ENCODE measurements around the gene SLC23A2.

The SLC23A2 gene

DNA sequence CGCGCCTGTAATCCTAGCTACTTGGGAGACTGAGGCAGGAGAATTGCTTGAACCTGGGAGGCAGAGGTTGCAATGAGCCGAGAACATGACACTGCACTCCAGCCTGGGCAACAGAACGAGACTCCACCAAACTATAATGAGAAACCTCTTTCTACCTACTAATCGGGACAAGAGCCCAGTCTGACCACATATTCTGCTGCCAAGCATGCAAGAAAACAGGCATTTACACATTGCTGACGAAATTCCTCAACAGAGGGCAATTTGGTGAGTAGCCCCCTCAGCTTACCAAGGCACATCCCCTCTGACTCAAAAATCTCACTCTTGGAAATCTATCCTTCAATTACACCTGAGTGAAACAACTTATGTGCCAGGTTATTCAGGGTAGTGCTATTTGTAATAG lies 81.2 kb downstream of the SLC23A2 start:
- Histone ChIP-seq H3K4me3 (ENCODE audit: low read length) (no peak overlapping the region), H3K27me3 (ENCODE audit: control insufficient read depth, low read length) (no peaks in the 10 kb centered on the region), H3F3A (ENCODE audit: control insufficient read depth, insufficient read depth) (no peaks in the 10 kb centered on the region; the same call in 1 of the 2 replicates), H3K9me2 (replicated peaks; ENCODE audit: control insufficient read depth, low read length) (no peaks in the 10 kb centered on the region), H4K20me1 (ENCODE audit: control insufficient read depth, insufficient read depth, low read depth, low read length) (peaks cover 10% of the 10 kb centered on the region), H3K27ac (ENCODE audit: low read depth, low read length) (no peak overlapping the region), H3K79me2 (ENCODE audit: control insufficient read depth, low read length) (peaks cover 53% of the 10 kb centered on the region), H3K4me1 (ENCODE audit: control insufficient read depth, low read length) (peaks cover 36% of the 10 kb centered on the region), H3K9me3 (ENCODE audit: control insufficient read depth, insufficient read depth, low read length) (no peaks in the 10 kb centered on the region), H3K36me3 (ENCODE audit: control insufficient read depth, low read length) (peaks cover 36% of the 10 kb centered on the region), H3K4me2 (ENCODE audit: low read length) (no peak overlapping the region)
- TF ChIP-seq, protein P1, sequence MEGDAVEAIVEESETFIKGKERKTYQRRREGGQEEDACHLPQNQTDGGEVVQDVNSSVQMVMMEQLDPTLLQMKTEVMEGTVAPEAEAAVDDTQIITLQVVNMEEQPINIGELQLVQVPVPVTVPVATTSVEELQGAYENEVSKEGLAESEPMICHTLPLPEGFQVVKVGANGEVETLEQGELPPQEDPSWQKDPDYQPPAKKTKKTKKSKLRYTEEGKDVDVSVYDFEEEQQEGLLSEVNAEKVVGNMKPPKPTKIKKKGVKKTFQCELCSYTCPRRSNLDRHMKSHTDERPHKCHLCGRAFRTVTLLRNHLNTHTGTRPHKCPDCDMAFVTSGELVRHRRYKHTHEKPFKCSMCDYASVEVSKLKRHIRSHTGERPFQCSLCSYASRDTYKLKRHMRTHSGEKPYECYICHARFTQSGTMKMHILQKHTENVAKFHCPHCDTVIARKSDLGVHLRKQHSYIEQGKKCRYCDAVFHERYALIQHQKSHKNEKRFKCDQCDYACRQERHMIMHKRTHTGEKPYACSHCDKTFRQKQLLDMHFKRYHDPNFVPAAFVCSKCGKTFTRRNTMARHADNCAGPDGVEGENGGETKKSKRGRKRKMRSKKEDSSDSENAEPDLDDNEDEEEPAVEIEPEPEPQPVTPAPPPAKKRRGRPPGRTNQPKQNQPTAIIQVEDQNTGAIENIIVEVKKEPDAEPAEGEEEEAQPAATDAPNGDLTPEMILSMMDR (IDR thresholded peaks at IDR 0.05; ENCODE audit: low read depth, low read length, poor library complexity, severe bottlenecking): no peak
- TF ChIP-seq EZH2phosphoT487 (IDR thresholded peaks at IDR 0.05; ENCODE audit: borderline replicate concordance, low read length): no peak

DNA sequence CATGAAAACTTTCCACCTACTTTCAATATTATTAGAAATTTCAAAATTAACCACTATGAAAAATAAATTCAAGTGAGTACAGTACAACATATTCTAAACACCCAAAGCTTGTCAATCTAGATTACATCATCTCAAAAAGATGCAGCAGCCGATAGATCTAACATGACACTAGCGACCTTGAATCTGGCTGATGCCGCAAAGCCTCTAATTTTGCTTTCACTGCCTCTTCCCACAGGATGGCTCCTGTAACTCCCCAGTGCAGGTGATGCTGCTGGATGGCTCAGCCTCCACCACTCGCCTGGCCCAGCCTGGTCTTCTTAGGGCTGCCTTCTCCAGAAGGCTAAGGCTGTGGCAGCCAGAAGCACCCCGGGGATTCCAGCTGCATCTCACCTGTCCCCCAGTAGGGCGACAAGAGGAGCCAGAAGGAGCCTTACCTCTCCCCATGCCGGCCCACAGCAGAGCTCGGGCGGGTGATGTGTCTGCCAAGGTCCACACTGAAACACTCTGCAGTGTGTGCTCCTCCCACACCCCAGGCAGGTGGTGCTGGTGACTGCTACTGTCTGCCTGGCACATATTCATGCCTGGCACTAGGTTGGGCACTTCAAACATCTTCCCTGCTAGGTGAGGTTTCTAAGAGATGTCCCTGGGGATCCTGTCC lies 82.1 kb downstream of the SLC23A2 start:
- peaks cover 30% of the 10 kb centered on the region for H3K36me3 ChIP-seq (ENCODE audit: control insufficient read depth, low read length)
- peak overlapping the region; percentile 9; the same call in 1 of the 2 replicates for H3K27ac ChIP-seq (ENCODE audit: low read depth, low read length)
- peaks cover 2% of the 10 kb centered on the region; the same call in 1 of the 2 replicates for H3F3A ChIP-seq (ENCODE audit: control insufficient read depth, insufficient read depth)
- H3K4me2 ChIP-seq (ENCODE audit: low read length): peak overlapping the region; percentile 37
- H3K79me2 ChIP-seq (ENCODE audit: control insufficient read depth, low read length): peaks cover 58% of the 10 kb centered on the region
- no peaks in the 10 kb centered on the region for H3K27me3 ChIP-seq (ENCODE audit: control insufficient read depth, low read length)
- H3K4me3 ChIP-seq (ENCODE audit: low read length): peak overlapping the region; percentile 6; the same call in 1 of the 2 replicates
- peaks cover 36% of the 10 kb centered on the region for H3K4me1 ChIP-seq (ENCODE audit: control insufficient read depth, low read length)
- peaks cover 10% of the 10 kb centered on the region for H4K20me1 ChIP-seq (ENCODE audit: control insufficient read depth, insufficient read depth, low read depth, low read length)
- no peaks in the 10 kb centered on the region for H3K9me2 ChIP-seq (replicated peaks; ENCODE audit: control insufficient read depth, low read length)
- TF ChIP-seq EZH2phosphoT487 (IDR thresholded peaks at IDR 0.05; ENCODE audit: borderline replicate concordance, low read length): no peak
- TF ChIP-seq, protein P1 (IDR thresholded peaks at IDR 0.05; ENCODE audit: low read depth, low read length, poor library complexity, severe bottlenecking): no peak
- no peaks in the 10 kb centered on the region for H3K9me3 ChIP-seq (ENCODE audit: control insufficient read depth, insufficient read depth, low read length)

DNA sequence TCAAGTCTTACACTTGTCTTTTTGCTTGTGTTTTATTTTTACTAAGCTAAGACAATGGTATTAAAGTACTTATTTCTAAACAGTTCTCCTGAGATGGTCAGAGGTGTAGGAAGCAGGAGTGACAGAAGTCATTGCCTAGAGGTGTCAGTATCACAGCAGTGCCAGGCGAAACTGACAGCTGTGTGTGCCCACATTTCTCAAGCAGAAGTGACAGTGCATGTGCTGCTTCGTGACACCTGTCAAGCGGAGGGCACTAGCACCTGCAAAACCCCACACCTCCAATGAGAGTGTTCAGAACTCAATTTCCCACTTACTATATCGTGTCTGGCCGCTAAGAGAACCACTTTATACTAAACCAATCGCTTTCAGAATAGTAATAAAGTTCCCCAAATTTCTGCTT lies 82.8 kb downstream of the SLC23A2 start:
- peak overlapping the region; percentile 37; the same call in 1 of the 2 replicates for H3K4me2 ChIP-seq (ENCODE audit: low read length)
- no peak overlapping the region for H3K27ac ChIP-seq (ENCODE audit: low read depth, low read length)
- H3K79me2 ChIP-seq (ENCODE audit: control insufficient read depth, low read length): peaks cover 58% of the 10 kb centered on the region
- H3K4me3 ChIP-seq (ENCODE audit: low read length): no peak overlapping the region
- TF ChIP-seq, protein P1 (IDR thresholded peaks at IDR 0.05; ENCODE audit: low read depth, low read length, poor library complexity, severe bottlenecking): no peak
- no peak for TF ChIP-seq EZH2phosphoT487 (IDR thresholded peaks at IDR 0.05; ENCODE audit: borderline replicate concordance, low read length)
- no peaks in the 10 kb centered on the region for H3K9me3 ChIP-seq (ENCODE audit: control insufficient read depth, insufficient read depth, low read length)
- peaks cover 36% of the 10 kb centered on the region for H3K4me1 ChIP-seq (ENCODE audit: control insufficient read depth, low read length)
- no peaks in the 10 kb centered on the region for H3K9me2 ChIP-seq (replicated peaks; ENCODE audit: control insufficient read depth, low read length)
- H3K27me3 ChIP-seq (ENCODE audit: control insufficient read depth, low read length): no peaks in the 10 kb centered on the region
- peaks cover 10% of the 10 kb centered on the region for H4K20me1 ChIP-seq (ENCODE audit: control insufficient read depth, insufficient read depth, low read depth, low read length)
- H3K36me3 ChIP-seq (ENCODE audit: control insufficient read depth, low read length): peaks cover 30% of the 10 kb centered on the region
- peaks cover 2% of the 10 kb centered on the region; the same call in 1 of the 2 replicates for H3F3A ChIP-seq (ENCODE audit: control insufficient read depth, insufficient read depth)
